Measurements from ENCODE around the gene ACOXL.

- TF ChIP-seq, protein P1, sequence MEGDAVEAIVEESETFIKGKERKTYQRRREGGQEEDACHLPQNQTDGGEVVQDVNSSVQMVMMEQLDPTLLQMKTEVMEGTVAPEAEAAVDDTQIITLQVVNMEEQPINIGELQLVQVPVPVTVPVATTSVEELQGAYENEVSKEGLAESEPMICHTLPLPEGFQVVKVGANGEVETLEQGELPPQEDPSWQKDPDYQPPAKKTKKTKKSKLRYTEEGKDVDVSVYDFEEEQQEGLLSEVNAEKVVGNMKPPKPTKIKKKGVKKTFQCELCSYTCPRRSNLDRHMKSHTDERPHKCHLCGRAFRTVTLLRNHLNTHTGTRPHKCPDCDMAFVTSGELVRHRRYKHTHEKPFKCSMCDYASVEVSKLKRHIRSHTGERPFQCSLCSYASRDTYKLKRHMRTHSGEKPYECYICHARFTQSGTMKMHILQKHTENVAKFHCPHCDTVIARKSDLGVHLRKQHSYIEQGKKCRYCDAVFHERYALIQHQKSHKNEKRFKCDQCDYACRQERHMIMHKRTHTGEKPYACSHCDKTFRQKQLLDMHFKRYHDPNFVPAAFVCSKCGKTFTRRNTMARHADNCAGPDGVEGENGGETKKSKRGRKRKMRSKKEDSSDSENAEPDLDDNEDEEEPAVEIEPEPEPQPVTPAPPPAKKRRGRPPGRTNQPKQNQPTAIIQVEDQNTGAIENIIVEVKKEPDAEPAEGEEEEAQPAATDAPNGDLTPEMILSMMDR (conservative IDR thresholded peaks at IDR 0.05 in 1 of 2, IDR thresholded peaks at IDR 0.05 in 1 of 2; ENCODE audit: extremely low read depth in 1 of 2, insufficient read depth in 1 of 2, low read depth in 1 of 2, low read length in 2 of 2) = no peak
- no peak for TF ChIP-seq EZH2 (IDR thresholded peaks at IDR 0.05; ENCODE audit: borderline replicate concordance, low read length)
These were observed 101.9 kb downstream of the ACOXL start for GRCh38 chr2:110834134-110834827.

Data from mammary epithelial cell (primary cell).